ENCODE data around the gene SEMA4D.
"Not testable (repeated sequence)": the region's sequence is repeated elsewhere in the genome, so short reads cannot be mapped to it uniquely, and the experiment has no call there.

Gene SEMA4D

DNA sequence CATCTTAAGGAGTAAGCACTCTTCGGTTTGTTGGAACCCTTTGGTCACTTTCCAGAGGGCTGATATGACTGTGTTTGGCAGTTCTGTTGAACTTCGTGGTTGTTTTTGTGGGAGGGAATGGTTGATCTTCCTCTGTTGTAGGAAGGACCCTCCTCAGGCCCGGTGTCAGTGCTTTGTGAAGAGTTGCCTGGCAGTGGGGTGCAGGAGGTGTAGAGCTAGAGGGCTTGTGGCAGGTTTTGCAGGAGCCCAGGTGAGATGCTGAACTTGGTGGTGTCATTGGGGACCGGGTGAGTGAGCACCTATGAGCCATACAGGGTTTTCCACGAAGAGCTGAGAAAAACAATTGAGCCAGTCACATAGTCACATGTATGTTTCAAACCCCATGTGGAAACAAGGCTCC is 152.4 kb downstream of the SEMA4D start:
- no peak overlapping the region for H3K4me3 ChIP-seq (replicated peaks; ENCODE audit: low read depth, low read length)
- TF ChIP-seq, protein P1, sequence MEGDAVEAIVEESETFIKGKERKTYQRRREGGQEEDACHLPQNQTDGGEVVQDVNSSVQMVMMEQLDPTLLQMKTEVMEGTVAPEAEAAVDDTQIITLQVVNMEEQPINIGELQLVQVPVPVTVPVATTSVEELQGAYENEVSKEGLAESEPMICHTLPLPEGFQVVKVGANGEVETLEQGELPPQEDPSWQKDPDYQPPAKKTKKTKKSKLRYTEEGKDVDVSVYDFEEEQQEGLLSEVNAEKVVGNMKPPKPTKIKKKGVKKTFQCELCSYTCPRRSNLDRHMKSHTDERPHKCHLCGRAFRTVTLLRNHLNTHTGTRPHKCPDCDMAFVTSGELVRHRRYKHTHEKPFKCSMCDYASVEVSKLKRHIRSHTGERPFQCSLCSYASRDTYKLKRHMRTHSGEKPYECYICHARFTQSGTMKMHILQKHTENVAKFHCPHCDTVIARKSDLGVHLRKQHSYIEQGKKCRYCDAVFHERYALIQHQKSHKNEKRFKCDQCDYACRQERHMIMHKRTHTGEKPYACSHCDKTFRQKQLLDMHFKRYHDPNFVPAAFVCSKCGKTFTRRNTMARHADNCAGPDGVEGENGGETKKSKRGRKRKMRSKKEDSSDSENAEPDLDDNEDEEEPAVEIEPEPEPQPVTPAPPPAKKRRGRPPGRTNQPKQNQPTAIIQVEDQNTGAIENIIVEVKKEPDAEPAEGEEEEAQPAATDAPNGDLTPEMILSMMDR (IDR thresholded peaks at IDR 0.05; ENCODE audit: low read depth, low read length, missing control alignments) = no peak
- no peak for DNase-seq (ENCODE audit: extremely low read depth, low read depth)

DNA sequence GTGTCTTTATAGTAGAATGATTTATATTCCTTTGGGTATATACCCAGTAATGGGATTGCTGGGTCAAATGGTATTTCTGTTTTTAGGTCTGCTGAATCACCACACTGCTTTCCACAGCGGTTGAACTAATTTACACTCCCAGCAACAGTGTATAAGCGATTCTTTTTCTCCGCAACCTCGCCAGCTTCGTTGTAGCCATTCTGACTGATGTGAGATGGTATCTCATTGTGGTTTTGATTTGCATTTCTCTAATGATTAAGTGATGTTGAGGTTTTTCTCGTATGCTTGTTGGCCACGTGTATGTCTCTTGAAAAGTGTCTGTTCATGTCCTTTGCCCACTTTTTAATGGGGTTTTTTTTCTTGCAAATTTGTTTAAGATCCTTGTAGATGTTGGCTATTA is 154.1 kb downstream of the SEMA4D start:
- DNase-seq (ENCODE audit: extremely low read depth, low read depth); H3K4me3 ChIP-seq (replicated peaks; ENCODE audit: low read depth, low read length): not testable (repeated sequence)

DNA sequence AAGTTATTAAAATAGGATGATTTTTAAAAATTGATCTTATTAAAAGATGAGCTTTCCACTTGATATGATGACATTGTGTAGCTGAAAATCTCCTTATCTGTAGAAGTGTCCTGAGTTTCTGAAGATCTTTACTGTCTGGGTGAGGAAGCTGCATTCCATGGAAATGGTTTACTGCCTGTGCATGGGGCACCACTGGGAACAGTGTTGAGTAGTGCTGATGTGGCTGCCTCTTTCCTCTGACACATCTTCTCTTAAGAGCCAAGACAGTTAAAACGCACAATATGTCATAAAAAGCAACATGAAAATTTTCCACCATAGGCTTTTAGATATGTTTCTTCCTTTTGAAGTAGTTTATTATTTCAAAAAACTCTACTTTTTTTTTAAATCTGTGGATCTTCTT is 155.0 kb downstream of the SEMA4D start:
- no peak overlapping the region for H3K4me3 ChIP-seq (replicated peaks; ENCODE audit: low read depth, low read length)
- no peak for DNase-seq (ENCODE audit: extremely low read depth, low read depth)
- TF ChIP-seq, protein P1 (IDR thresholded peaks at IDR 0.05; ENCODE audit: low read depth, low read length, missing control alignments) = no peak

DNA sequence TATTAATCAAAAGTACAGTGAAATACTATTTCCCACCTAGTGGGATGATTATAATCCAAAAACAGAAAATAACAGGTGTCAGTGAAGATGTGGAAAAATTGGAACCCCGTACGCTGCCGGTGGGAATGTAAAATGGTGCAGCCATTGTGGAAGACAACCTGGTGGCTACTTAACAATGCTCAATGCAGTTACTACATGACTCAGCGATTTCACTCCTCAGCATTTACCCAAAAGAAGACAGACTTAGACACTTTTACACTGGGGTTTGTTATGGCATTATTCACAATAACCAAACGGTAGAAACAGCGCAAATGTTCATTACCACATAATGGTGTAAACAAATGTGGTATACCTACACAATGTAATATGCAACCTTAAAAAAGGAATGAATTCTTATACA is 155.7 kb downstream of the SEMA4D start:
- TF ChIP-seq, protein P1 (IDR thresholded peaks at IDR 0.05; ENCODE audit: low read depth, low read length, missing control alignments) = no peak
- no peak overlapping the region for H3K4me3 ChIP-seq (replicated peaks; ENCODE audit: low read depth, low read length)
- DNase-seq (ENCODE audit: extremely low read depth, low read depth) = no peak

DNA sequence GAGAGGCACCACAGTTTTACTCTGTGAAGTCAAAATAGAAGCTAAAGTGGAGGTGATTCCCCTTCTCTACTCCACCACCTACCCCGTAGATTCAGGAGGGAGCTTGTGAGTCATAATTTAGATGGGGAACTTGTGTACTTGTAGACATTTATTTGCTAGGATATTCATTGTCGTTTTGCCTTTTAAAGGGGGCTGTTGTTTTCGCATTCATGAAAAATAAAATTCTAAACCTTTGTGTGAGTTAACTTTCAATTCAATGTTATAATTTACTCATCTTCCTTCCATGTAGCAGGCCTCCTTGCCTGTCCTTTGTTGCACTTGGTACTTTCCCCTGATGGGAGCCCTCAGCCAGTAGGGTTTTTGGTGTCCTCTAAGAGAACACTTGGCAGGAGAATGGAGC is 157.6 kb downstream of the SEMA4D start:
- no peak for DNase-seq (ENCODE audit: extremely low read depth, low read depth)
- TF ChIP-seq, protein P1 (IDR thresholded peaks at IDR 0.05; ENCODE audit: low read depth, low read length, missing control alignments) = no peak
- H3K4me3 ChIP-seq (replicated peaks; ENCODE audit: low read depth, low read length) = no peak overlapping the region

DNA sequence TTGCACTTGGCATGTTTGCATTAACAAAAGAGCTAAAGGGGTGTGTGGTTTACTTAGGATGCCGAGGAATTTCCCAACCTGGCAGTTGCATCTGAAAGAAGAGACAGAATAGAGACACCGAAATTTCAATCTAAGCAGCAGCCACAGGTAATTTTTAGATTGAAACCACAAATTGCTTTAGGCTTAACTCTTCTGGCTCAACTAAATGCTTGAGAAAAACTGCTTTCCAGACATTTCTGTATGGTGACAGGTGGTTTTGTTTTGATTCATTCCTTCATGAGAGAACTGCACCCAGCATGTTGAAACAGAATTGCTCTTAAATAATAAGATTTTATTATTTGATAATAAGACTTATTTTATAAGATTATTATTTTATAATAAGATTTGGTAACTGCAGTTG is 158.1 kb downstream of the SEMA4D start:
- no peak overlapping the region for H3K4me3 ChIP-seq (replicated peaks; ENCODE audit: low read depth, low read length)
- TF ChIP-seq, protein P1 (IDR thresholded peaks at IDR 0.05; ENCODE audit: low read depth, low read length, missing control alignments) = no peak
- DNase-seq (ENCODE audit: extremely low read depth, low read depth) = no peak

DNA sequence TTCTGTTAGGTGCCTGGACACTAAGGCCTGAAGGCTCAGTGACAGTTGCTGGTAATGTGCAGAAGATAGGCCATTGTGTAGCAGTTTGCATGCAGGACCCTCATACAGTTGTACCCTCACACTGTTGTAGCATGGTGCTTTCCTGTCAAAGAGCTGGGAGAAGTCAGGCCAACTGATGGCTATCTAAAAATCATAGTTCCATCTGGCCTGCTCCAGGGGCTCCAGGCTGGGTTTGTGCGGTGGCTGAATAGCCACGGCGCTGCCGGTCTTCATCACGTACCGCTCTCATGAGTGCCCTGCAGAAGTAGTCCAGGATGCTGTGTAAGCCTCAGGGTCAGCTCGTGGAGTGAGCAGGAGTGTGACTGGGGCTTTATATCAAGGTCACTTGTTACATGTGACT is 167.4 kb downstream of the SEMA4D start:
- no peak for DNase-seq (ENCODE audit: extremely low read depth, low read depth)
- TF ChIP-seq, protein P1 (IDR thresholded peaks at IDR 0.05; ENCODE audit: low read depth, low read length, missing control alignments) = no peak
- H3K4me3 ChIP-seq (replicated peaks; ENCODE audit: low read depth, low read length) = no peak overlapping the region
